ENCODE results near the gene CCDC63.
"Not testable (repeated sequence)": the region's sequence is repeated elsewhere in the genome, so short reads cannot be mapped to it uniquely, and the experiment has no call there.

Gene CCDC63

GRCh38 chr12:110844551-110845338, 2.0 kb upstream of the CCDC63 start:
- no peak for DNase-seq (ENCODE audit: low spot score)

GRCh38 chr12:110845339-110845682, 1.5 kb upstream of the CCDC63 start:
- no peak for DNase-seq (ENCODE audit: low spot score)

GRCh38 chr12:110848314-110848923, 1.6 kb downstream of the CCDC63 start:
- DNase-seq (ENCODE audit: low spot score): no peak

GRCh38 chr12:110849221-110849620, 2.4 kb downstream of the CCDC63 start:
- DNase-seq (ENCODE audit: low spot score): no peak

GRCh38 chr12:110849748-110850403, 3.1 kb downstream of the CCDC63 start:
- DNase-seq (ENCODE audit: low spot score): no peak

- no peak for DNase-seq (ENCODE audit: low spot score)
Measured at GRCh38 chr12:110850762-110851161, 4.0 kb downstream of the CCDC63 start.

GRCh38 chr12:110853836-110854235, 7.0 kb downstream of the CCDC63 start:
- no peak for DNase-seq (ENCODE audit: low spot score)

- no peak for DNase-seq (ENCODE audit: low spot score)
Measured at GRCh38 chr12:110856542-110856941, 9.8 kb downstream of the CCDC63 start.

GRCh38 chr12:110857528-110857927, 10.7 kb downstream of the CCDC63 start:
- DNase-seq (ENCODE audit: low spot score): no peak

- not testable (repeated sequence) for DNase-seq (ENCODE audit: low spot score)
Measured at GRCh38 chr12:110857954-110858353, 11.2 kb downstream of the CCDC63 start.

- no peak for DNase-seq (ENCODE audit: low spot score)
Measured at GRCh38 chr12:110858848-110859247, 12.1 kb downstream of the CCDC63 start.

- no peak for DNase-seq (ENCODE audit: low spot score)
Measured at GRCh38 chr12:110860833-110861296, 14.1 kb downstream of the CCDC63 start.

- DNase-seq (ENCODE audit: low spot score): no peak
Measured at GRCh38 chr12:110861729-110862128, 14.9 kb downstream of the CCDC63 start.

GRCh38 chr12:110862329-110862728, 15.5 kb downstream of the CCDC63 start:
- no peak for DNase-seq (ENCODE audit: low spot score)

GRCh38 chr12:110863161-110863560, 16.4 kb downstream of the CCDC63 start:
- no peak for DNase-seq (ENCODE audit: low spot score)

- DNase-seq (ENCODE audit: low spot score): no peak
Measured at GRCh38 chr12:110865521-110865920, 18.7 kb downstream of the CCDC63 start.

GRCh38 chr12:110869026-110869425, 22.2 kb downstream of the CCDC63 start:
- no peak for DNase-seq (ENCODE audit: low spot score)

- DNase-seq (ENCODE audit: low spot score): no peak
Measured at GRCh38 chr12:110869803-110870202, 23.0 kb downstream of the CCDC63 start.

- no peak for DNase-seq (ENCODE audit: low spot score)
Measured at GRCh38 chr12:110872100-110872499, 25.3 kb downstream of the CCDC63 start.

- no peak for DNase-seq (ENCODE audit: low spot score)
Measured at GRCh38 chr12:110874351-110874750, 27.6 kb downstream of the CCDC63 start.

- no peak for DNase-seq (ENCODE audit: low spot score)
Measured at GRCh38 chr12:110874781-110875180, 28.0 kb downstream of the CCDC63 start.

GRCh38 chr12:110880651-110881050, 33.9 kb downstream of the CCDC63 start:
- no peak for DNase-seq (ENCODE audit: low spot score)

- DNase-seq (ENCODE audit: low spot score): no peak
Measured at GRCh38 chr12:110883251-110883650, 36.5 kb downstream of the CCDC63 start.

Measured in CD4-positive, alpha-beta T cell treated with Interleukin-6 at 100 ng/mL for 8 hours (primary cell).